GM21515 (cell line): Measurements from ENCODE around the gene BABAM2.
"Not testable (repeated sequence)": the region's sequence is repeated elsewhere in the genome, so short reads cannot be mapped to it uniquely, and the experiment has no call there.

Source experiments
- ATAC-seq: cut with Tn5 transposase; IDR thresholded peaks from one replicate; pipeline ENCODE4 v1.9.1; 2021; ENCODE audit not compliant: unreplicated experiment

Gene BABAM2

DNA sequence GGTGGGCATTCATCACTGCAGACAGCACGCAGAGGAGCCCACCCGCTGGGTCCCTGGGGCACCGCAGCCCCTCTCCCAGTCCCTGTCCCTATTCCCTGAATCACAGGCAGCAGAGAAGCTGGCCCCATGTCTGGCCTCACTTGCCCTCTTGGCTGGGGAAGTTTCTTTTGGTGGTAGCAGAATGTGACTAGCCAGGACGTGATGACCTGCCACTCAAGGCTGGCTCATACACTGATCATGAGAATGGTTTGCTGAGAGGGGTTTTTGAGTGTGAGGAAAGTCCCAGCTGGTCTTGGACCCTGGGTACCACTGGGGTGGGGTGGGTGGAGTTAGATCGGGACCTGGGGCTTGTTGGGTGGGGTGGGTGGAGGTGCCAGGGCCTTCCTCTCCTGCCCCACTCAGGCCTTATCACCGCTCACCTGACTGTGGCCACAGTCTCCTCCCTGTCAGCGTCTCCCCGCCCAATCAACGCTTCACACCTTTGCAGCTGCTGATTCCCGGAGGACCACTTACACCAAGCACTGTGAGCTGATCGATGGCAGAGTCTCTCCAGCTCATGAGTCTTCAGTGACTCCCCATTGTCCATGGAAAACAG, 473.3 kb downstream of the BABAM2 start:
- ATAC-seq: no peak

DNA sequence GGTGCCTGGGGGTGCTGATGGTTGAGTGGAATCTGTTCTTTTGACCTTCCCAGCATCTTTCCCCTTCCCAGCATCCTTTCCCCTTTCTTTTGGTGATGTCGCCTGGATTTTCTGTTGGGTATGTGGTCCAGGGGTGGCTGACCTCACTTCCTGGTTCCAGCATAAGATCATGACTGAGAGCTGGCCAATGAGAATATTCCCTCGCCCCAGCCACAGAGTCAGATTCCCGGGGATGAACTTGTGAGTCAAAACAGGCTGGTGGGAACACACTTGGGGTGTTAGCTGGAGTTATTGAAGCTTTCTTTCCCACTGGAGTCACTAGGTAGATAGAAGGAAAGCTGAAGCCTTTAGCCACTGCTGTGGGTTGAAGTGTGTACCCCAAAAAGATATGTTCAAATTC, 474.1 kb downstream of the BABAM2 start:
- ATAC-seq: no peak

GRCh38 chr2:28365158-28365557, 474.6 kb downstream of the BABAM2 start:
- ATAC-seq: no peak

DNA sequence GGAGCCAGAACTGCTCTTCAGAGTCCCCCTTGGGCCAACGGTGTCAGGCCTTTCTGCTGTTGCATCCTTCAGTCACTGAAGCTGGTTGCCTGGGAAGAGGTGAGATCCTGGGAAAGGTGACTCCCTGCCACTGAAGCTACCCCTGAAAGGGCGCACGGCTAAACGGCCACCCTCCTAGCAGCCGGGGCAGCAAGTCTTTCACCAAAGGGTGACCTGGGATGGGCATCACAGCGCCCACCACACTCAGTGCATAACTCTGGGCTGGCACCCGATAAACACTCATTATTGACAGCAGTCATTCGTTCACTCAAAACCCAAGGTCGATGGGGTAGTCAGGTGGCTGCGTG, 475.6 kb downstream of the BABAM2 start:
- no peak for ATAC-seq

GRCh38 chr2:28366496-28367282, 476.2 kb downstream of the BABAM2 start:
- ATAC-seq: no peak

- ATAC-seq: no peak
Measured at GRCh38 chr2:28367667-28368356, 477.3 kb downstream of the BABAM2 start.

DNA sequence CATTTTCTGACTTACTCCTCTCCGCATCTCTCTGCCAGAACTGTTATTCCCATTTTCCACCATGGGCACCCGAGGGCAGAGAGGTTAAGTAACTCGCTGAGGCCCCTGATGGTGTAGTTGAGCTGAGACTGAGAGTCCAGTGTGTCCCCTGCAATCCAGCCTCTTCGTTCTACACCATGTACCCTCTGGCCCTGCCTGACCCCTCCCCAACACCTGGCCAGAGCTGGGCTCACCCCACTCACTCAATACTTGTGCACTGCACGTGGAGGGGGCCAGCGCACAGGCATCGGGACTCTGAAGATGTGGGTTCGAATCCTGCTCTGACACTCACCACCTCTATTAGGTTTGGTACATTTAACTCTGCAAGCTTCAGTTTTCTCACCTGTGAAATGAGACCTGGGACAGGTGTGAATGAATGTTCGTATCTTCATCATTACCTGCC, 477.8 kb downstream of the BABAM2 start:
- ATAC-seq: no peak

GRCh38 chr2:28369358-28369757, 478.8 kb downstream of the BABAM2 start:
- no peak for ATAC-seq

GRCh38 chr2:28370354-28370753, 479.8 kb downstream of the BABAM2 start:
- no peak for ATAC-seq

DNA sequence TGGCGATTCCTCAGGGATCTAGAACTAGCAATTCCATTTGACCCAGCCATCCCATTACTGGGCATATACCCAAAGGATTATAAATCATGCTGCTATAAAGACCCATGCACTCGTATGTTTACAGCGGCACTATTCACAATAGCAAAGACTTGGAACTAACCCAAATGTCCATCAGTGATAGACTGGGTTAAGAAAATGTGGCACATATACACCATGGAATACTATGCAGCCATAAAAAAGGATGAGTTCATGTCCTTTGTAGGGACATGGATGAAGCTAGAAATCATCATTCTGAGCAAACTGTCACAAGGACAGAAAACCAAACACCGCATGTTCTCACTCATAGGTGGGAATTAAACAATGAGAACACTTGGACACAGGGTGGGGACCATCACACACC, 481.2 kb downstream of the BABAM2 start:
- not testable (repeated sequence) for ATAC-seq

DNA sequence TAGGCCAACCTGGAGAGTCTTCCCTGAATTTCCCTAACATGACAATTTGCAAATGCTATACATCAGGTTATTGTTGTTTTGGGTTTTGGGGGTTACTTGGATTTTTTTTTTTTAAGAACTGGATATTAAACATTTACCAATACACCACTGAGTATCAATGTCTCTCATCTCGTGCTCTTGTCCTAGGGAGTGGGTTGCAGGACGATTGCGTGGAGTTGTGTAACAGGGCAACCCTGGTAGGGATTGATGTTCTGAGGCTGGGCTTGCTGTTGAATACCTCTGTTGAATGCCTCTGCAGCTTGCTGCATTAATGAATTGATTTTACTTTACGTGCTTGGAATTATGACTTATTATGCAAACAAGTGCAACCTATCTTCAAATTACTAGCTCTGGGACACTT, 483.3 kb downstream of the BABAM2 start:
- no peak for ATAC-seq

- ATAC-seq: no peak
Measured at GRCh38 chr2:28374331-28374730, 483.8 kb downstream of the BABAM2 start.

DNA sequence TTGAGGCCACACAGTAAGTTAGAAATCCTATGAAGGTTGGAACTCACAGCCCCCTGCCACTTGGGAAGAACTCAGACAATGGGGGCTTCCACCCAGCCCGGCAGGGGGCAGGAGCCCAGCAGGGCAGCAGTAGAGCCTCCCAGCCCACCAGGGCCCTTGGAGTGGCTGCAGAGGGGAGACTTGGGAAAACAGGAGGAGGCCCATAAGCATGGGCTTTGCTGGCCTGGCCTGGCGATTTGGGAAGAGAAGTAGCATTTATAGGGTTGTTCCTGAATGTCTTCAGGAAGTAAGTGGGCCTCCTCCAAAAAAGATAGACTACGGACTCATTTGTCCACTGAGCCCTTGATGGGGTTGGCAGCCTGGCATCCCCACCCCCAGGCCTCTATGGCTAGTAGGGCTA, 484.7 kb downstream of the BABAM2 start:
- no peak for ATAC-seq

GRCh38 chr2:28375742-28376631, 485.5 kb downstream of the BABAM2 start:
- ATAC-seq: no peak

- no peak for ATAC-seq
Measured at GRCh38 chr2:28377195-28377816, 486.8 kb downstream of the BABAM2 start.

DNA sequence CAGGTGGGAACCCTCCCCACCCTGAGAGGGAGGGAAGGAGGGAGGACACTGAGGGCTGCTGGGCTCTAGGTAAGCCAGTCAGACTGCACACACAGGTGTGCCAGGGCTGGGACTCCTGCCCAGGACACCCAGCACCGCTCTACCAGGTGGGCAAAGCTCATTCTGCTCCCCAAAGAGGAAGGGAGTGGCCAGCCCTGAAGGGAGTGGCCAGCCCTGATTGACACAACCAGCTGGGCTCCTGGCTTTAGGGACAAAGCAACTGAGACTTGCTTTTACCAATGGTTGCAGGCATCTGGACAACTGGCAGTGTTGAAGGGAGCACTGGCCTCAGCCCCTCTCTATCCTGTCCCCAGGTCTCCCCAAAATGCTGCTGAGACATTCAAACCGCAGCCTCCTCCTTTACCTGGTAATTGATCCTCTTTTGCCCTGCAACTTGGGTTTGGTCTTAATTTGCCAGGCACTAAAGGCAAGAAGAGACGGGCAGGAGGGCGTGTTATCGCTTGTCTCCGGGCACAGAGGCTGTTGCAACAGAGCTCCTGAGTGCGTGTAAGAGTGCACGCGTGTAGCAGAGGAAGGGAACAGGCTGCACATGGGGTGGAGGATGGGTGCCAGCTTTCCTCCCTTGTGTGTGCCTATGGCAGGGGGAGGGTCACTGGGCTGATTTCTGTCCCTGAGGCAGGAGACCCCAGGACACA, 487.6 kb downstream of the BABAM2 start:
- no peak for ATAC-seq

DNA sequence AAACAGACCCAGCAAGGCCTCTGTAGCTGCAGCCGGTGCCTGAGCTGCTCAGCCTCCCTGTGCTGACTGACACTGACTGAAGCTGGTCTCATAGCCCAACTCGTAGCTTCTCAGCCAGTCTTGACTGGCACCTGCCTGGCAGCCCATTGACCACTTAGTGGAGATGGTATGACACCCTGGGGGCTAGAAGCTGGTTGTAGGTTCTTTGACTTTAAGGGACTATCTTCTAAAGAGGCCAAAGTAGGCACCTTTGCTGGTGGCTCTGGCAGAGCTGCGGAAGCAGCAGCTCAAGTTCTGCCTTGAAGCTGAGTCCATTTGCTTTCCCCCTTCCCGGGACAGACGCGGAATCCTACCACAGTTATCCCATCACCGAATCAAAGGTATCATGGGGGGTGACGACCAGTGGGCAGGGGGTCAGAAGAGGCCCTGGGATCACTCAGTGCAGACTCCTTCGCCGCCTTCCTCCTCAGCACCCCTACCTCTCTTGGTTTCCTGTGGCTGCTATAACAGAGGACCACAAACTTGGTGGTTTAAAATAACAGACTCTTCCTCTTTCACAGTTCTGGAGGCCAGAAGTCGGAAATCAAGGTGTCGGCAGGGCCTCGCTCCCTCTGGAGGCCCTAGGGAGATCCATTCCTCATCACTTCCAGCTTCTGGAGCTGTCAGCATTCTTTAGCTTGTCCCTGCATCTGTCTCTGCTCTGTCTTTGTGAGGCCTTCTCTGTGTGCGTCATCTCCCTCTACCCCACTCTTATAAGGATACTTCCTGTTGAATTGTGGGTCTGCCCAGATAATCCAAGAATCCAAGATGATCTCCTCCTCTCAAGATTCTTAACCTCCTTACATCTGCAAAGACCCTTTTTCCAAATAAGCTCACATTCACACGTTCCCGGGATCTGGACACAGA, 488.4 kb downstream of the BABAM2 start:
- ATAC-seq: no peak

DNA sequence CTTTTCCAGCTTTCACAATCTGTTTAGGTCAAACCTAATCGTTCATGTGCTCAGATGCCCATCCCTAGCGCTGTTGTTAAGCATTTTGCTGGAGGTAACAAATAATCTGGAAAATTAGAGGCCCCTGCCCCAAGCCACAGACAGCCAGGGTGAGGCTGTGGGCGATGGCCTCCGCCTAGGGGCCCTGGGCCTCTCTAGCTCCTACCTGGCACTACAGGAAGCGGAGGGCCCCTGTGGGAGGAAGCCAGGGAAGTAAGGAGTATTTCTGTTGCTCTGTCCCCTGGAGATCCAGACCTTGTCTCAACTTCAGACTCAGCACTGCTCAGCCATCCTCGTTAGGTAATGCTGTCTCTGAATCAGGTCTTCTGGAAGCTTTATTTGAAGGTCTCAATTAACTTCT, 489.7 kb downstream of the BABAM2 start:
- no peak for ATAC-seq
